Inferior parietal cortex (tissue), 1 donor: ENCODE results near the gene CHID1.
A peak's percentile ranks its signal among the peaks of the same experiment; 100 is the strongest.

Experiments
- DNase-seq: peaks from one replicate; pipeline ENCODE4 v3.0.0-alpha.2; 2016; ENCODE audit errors: extremely low spot score

CHID1 gene

DNA sequence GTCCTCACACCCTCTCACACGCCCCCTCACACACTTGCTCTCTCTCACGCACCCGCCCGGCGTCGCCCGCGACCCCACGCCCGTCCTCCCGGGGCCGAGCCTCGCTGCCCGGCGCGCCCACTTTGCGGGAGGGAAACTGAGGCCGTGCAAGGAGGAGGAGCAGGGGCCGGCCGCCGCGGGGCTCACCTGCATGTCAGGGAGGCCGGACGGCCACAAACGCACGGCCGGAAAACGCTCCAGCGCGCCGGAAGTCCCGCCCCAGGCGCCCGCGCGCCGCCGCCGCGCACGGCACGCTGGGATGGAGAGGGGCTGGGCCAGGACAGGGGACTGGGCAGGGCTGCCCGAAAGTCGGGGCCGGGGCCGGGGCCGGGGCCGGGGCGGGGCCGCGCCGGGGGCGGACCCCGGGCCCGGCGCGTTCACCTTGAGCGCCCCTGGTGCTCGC is at the start of gene CHID1:
Gene CHID1 (minus strand): TSS at position 222 of the 442 bp plus-strand sequence. CDS start 5,994 bp downstream, outside the sequence.
- peak; percentile 79 for DNase-seq

- DNase-seq, result no peak
These were observed 49.0 kb upstream of the CHID1 start for GRCh38 chr11:959608-960007.

DNA sequence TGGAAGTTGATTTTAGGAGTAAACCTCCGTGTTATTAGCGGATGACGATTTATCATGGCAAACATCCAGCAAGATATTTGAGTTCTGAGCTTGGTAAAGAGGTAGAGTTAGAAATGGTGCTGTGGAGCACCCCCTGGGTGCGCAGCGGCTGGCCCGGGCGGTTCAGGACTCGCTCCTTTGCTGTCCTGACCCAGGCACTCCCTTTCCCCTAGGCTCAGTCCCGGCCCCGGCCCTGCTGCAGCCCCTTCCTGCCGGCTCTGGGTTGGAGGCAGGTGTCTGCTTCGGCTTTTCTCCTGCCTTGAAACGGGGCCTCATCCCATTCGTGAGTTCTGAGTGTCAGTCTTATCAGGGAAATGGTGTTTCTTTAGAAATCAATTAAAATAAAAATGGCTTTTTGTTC is 48.4 kb upstream of the CHID1 start:
- no peak for DNase-seq

DNA sequence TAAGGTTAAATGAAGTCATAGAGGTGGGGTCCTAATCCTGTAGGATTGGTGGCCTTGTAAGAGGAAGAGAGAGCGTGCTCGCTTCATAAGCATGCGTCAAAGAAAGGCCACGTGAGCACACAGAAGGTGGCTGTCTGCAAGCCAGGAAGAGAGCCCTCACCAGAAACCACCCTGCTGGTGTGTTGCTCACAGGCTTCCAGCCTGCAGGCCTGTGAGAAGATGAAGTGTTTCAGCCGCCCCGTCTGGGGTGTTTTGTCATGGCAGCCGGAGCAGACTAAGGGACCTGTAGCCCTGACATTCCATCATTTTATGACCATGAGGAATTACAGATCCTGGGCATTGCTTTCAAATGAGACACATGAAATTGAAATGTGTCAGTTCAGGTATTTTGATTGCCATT is 47.5 kb upstream of the CHID1 start:
- no peak for DNase-seq

GRCh38 chr11:957212-957920 is 46.8 kb upstream of the CHID1 start:
- no peak for DNase-seq

DNA sequence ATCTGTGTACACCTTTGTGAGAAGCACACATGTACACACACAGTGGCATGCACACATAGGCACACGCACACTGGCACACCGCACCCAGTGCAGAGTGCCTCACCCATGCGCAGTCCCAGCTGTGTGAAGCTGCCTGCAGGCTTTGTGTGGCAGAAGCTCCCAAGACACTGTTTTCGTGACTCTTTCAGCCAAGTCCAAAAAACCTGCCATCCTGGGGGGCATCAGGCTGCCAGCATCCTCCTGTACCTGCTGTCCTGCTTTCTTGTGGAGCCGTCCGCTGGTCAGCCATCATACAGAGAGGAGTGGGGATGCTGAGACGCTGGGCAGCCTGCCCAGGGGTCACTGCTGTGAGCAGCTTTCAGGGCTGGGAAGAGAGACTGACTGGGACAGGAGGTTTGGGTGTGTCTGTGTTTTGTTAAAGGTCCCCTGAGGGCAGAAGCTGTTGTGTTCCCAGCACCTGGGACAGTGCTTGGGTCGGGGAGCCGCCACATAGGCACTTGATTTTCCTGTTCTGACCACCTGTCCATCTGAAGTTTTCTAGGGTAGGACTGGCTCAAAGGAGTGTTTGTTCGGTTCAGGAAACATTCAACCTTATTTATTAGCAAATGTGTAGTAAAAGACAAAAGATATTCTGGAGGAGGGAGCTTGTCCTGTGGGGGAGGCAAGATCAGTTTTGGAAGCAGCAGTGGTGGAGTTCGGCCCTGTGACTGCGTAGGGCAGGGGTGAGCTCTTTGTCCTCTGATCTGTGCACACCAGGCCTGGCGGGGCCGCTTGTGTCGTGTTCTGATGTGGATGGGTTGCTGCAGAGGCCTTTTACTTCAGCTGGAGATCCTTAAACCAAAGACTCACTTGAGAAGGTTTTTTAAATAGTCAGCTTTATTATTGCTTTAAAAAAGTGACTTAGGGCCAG is 44.8 kb upstream of the CHID1 start:
- no peak for DNase-seq

GRCh38 chr11:954392-955153 is 44.0 kb upstream of the CHID1 start:
- DNase-seq, result no peak

DNA sequence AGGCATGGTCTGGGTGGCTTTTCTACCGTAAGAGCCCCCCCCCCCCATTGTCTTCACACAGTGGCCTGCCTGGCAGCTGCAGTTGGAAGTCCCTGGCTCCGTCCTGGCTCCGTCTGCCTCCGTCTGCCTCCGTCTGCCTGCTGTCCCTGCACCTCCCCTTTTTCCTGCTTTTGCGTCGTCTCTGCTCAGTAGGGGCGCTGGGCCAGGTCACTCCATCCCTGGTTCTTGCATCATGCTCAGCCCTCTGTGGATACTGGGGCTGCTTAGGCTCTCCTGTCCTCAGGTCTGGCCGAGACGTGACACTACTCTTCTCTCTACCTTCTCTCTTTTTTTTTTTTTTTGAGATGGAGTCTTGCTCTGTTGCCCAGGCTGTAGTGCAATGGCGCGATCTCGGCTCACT is 42.9 kb upstream of the CHID1 start:
- no peak for DNase-seq

DNA sequence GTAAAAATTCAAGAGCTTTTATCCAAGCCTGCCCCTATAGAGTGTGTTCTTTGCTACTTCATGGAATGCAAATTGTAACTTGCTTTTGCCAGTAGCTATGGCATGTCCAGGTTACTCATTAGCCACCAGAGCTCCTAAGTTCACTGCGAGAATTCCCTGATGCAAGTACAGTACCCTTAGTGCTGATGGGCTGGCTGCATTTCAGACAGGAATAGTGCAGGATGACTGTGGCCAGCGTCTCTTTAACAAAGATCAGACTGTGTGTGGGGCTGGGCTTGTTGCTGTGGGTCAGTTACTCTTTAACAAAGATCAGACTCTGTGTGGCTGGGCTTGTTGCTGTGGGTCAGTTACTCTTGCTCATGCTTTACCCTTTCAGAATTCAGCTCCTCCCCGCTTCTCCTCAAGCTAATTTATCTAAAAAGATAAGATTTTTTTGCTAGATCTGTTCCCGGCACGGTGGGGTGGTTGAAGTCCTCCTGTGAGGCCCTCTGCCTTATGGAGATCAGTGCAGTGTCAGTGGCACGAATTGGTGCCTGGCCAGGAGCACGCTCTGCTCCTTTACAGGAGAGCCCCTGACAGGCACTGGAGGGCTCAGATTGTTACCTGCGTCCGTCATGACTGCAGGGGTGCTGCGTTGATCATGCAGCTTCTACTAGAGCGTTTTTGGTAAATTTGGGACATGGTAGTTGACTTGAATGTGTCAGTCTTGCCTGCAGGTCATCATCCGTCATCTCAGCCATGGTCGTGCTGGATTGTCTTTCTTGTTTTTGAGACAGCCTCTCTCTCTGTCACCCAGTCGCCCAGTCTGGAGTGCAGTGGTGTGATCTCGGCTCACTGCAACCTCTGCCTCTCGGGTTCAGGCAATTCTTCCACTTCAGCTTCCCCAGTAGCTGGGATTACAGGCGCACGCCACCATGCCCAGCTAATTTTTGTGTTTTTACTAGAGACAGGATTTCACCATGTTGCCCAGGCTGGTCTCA is 42.1 kb upstream of the CHID1 start:
- no peak for DNase-seq

- no peak for DNase-seq
These were observed 40.9 kb upstream of the CHID1 start for GRCh38 chr11:951507-951906.

DNA sequence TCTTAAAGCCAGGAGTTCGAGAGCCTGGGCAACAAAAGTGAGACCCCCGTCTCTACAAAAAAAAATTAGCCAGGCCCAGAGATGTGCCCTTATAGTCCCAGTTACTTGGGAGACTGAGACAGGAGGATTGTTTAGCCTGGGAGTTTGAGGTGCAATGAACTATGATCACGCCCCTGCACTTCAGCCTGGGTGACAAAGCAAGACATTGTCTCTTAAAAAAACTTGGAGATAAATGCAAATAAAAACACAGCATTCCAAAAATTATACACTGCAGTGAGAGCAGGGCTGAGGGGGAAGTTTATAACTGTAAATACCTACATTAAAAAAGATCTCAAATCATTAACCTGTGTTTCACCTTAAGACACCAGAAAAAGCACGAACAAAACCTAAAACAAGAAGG is 37.1 kb upstream of the CHID1 start:
- no peak for DNase-seq

- DNase-seq, result peak; percentile 62
These were observed 35.4 kb upstream of the CHID1 start for GRCh38 chr11:945986-946385.

DNA sequence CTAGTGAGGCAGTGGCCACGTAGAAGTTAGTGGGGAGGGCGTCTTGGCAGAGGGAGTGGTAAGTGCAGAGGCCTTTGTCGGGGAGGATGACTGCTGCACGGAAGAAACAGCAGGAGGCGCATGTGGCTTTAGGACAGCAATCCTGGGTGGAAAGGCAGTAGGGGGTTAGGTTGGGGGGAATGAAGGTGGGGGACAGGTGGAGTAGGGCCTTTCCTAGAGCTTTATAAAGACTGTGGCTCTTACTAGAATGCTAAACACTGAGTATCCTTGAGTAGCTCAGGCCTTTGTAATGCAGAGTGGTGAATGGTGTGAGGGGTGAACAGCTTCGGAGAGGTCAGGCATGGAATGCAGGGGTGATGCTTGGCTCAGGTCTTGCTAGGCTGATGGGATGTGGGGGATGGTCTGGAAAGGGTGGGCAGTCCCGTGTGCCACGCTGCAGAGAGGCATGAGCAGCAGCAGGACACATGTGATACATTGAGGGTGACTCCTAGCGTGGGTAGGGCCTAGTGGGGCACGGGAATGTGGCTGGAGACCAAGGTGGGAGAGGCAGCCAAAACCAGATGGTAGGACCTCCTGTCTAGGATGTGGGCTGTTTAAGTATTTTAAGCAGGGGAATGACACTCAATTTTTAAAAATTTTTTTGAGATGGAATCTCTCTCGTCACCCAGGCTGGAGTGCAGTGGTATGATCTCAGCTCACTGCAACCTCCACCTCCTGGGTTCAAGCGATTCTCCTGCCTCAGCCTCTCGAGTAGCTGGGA is 34.3 kb upstream of the CHID1 start:
- DNase-seq, result no peak

GRCh38 chr11:942823-943222 is 32.2 kb upstream of the CHID1 start:
- no peak for DNase-seq

- no peak for DNase-seq
These were observed 30.0 kb upstream of the CHID1 start for GRCh38 chr11:940496-941135.

DNA sequence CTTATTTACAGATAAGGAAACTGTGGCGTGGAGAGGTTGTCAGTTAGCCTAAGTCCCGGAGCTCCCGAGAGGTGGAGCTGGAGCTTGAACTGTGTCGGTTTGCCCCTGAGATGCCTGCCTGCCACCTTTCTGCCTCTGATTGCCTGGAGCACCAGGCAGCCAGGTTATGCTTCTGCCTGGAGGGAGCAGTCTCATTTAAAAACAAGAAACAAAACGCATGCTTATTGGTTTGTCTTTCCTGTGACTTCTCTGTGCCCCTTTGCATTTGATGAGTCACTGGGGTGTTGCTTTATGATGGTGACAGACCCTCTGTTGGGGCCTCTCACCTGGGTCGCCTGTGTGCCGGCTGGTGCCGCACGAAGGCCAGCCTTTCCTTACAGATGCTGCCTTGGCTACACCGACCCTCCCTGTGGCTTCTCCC is 27.2 kb upstream of the CHID1 start:
- DNase-seq, result no peak

DNA sequence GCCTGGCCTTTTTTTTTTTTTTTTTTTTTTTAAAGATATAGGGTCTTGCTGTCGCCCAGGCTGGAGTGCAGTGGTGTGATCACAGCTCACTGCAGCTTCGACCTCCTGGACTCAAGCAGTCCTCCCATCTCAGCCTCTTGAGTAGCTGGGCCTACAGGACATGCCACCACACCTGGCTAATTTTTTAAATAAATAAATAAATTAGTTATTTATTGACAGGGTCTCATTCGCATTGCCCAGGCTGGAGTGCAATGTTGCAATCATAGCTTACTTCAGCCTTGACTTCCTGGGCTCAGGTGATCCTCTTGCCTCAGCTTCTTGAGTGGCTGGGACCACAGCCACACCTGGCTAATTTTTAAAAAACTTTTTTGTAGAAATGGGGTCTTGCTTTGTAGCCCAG is 25.6 kb upstream of the CHID1 start:
- DNase-seq, result no peak

DNA sequence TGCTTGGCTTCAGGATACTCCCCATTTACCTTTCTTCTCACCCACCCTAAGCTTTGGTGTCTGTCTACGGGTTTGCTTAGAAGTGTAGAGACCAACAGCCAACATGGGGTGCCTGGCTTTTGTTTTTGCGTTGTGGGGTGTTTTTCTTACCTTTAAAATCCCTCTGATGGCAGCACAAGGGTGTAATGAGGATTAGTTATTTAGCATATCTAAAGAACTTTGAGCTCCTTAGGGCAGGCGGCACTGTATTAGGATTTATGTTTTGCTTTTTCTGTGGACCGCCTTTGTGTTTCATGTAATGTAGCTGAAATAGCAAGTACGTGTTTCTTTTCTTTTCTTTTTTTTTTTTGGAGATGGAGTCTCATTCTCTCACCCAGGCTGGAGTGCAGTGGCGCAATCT is 23.9 kb upstream of the CHID1 start:
- DNase-seq, result no peak

GRCh38 chr11:933936-934335 is 23.3 kb upstream of the CHID1 start:
- DNase-seq, result no peak
